ENCODE data around the gene BAX. TPM values are rescaled to one million over a fixed set of nuclear protein-coding genes. Genes with fewer than 3 reads are reported as not detected.
A peak's percentile ranks its signal among the peaks of the same experiment; 100 is the strongest.

BAX gene
- total and polyA plus RNA-seq, 9 of the 15 experiments (the other 6 are each of a cell fraction or from before 2014, with no cell fraction given), result 3.2 to 95.4 (median 44.5) TPM

DNA sequence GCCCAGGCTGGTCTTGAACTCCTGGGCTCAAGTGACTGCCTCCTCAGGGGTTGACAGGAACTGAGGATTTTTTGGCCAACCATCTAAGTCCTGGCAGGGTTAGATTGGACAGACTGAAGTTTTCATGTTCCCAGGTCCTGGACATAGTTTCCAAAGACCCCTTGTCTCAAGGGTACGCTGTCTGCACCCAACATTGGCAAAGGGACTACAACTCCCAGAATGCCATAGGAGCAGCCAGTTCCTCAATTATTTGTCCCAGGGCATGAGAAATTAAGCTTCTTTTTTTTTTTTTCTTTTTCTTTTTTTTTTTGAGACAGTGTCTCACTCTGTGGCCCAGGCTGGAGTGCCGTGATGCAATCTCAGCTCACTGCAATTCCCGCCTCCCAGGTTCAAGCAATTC, 31.5 kb downstream of the BAX start (continued):
- TF ChIP-seq TOE1 (IDR thresholded peaks at IDR 0.05; ENCODE audit: borderline replicate concordance), result no peak
- no peak for TF ChIP-seq TOE1 (CRISPR knock-in tag; IDR thresholded peaks at IDR 0.05; ENCODE audit: borderline replicate concordance, low read depth)
- no peak for TF ChIP-seq PTRF (tag; IDR thresholded peaks at IDR 0.05)
- TF ChIP-seq ZNF232 (CRISPR knock-in tag; IDR thresholded peaks at IDR 0.05), result no peak
- TF ChIP-seq KDM5B (IDR thresholded peaks at IDR 0.05; ENCODE audit: insufficient replicate concordance, low read depth, low read length), result no peak
- TF ChIP-seq SMARCA5 (IDR thresholded peaks at IDR 0.05), result no peak

DNA sequence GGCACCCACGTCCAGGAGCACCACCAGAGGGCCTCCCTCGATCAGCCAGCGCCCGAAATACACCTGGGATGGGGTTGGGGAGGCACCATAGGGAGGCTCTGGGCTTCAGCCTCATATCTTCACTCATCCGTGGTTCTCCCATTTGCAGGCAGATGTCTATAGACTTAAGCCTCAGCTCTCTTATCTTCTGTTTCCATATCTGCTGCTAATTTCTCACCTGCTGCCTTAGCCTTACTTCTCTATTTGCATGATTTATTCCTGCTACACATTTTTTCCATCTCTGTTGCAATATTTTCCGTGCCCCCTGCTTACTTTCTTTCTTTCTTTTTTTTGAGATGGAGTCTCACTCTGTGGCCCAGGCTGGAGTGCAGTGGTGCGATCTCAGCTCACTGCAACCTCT, 32.6 kb downstream of the BAX start:
- Histone ChIP-seq H3K36me3 (ENCODE audit: control insufficient read depth, insufficient read depth, low read length) (peaks cover 67% of the 10 kb centered on the region), H3K4me2 (ENCODE audit: insufficient read depth, low read length) (no peak overlapping the region), H3K79me2 (ENCODE audit: control insufficient read depth, insufficient read depth, low read length) (peaks cover 20% of the 10 kb centered on the region), H2AFZ (ENCODE audit: low read depth, low read length) (no peak overlapping the region), H3K27ac (ENCODE audit: extremely low read depth, low read depth, low read length) (no peak overlapping the region), H3K27me3 (ENCODE audit: control insufficient read depth in 2 of 2, insufficient read depth in 2 of 2, low read length in 2 of 2) (no peaks in the 10 kb centered on the region), H3K4me3 (no peak overlapping the region), H3K9me3 (replicated peaks; ENCODE audit: control insufficient read depth, insufficient read depth, low read depth, low read length) (no peaks in the 10 kb centered on the region), H3K4me1 (replicated peaks in 1 of 2; ENCODE audit: control insufficient read depth in 2 of 2, insufficient read depth in 2 of 2, low read length in 2 of 2) (peaks cover 5 to 22% of the 10 kb centered on the region in 2 experiments; a peak in 4 of 5 replicates), H3K9me1 (ENCODE audit: control insufficient read depth, insufficient read depth, low read length) (no peaks in the 10 kb centered on the region), H3K9ac (ENCODE audit: insufficient read depth in 1 of 2, low read depth in 2 of 2, low read length in 2 of 2) (peak overlapping the region in 1 of 2 experiments; percentile 65; a peak in 2 of 4 replicates), H4K20me1 (replicated peaks; ENCODE audit: control insufficient read depth, insufficient read depth, low read length) (no peaks in the 10 kb centered on the region)
- ChIA-PET POLR2A (interaction anchor here (0.7 to 1.8 kb wide), 5 partner anchors 18 to 160 kb away, joined by 3 to 4 read pairs (median 3); no protein-coding TSS in a partner anchor), CTCF (ENCODE audit: low intra/inter-chr PET ratio) (no interaction called here)
- DNase-seq (ENCODE audit: extremely low read depth in 1 of 4, low spot score in 3 of 4) (no peak), FAIRE-seq (no peak), ATAC-seq (peak; percentile 28; the same call in 2 of the 3 replicates)
- 54% methylated on average over 6 of the region's 7 CpGs for WGBS (ENCODE audit: insufficient coverage, low coverage, missing lambda C conversion rate)
- TF ChIP-seq CTCF (IDR thresholded peaks at IDR 0.05 in 2 of 3, conservative IDR thresholded peaks at IDR 0.05 in 1 of 3; ENCODE audit: insufficient read depth in 2 of 3, low read depth in 1 of 3, low read length in 3 of 3) (peak in 1 of 3 experiments; percentile 13; a peak in 1 of 6 replicates), RBFOX2 (IDR thresholded peaks at IDR 0.05; ENCODE audit: low read depth, low read length) (peak; percentile 25; the same call in 1 of the 2 replicates)
- TF ChIP-seq, protein P1, sequence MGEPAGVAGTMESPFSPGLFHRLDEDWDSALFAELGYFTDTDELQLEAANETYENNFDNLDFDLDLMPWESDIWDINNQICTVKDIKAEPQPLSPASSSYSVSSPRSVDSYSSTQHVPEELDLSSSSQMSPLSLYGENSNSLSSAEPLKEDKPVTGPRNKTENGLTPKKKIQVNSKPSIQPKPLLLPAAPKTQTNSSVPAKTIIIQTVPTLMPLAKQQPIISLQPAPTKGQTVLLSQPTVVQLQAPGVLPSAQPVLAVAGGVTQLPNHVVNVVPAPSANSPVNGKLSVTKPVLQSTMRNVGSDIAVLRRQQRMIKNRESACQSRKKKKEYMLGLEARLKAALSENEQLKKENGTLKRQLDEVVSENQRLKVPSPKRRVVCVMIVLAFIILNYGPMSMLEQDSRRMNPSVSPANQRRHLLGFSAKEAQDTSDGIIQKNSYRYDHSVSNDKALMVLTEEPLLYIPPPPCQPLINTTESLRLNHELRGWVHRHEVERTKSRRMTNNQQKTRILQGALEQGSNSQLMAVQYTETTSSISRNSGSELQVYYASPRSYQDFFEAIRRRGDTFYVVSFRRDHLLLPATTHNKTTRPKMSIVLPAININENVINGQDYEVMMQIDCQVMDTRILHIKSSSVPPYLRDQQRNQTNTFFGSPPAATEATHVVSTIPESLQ (CRISPR knock-in tag; IDR thresholded peaks at IDR 0.05), result no peak
- intact Hi-C loops (cut with micrococcal nuclease), result no loop called here
- no TSS peak for BruUV-seq (replicated peaks)
- in situ Hi-C loops (cut with MboI), result no loop called here
